Measurements from ENCODE around the gene CYB561D2. TPM values are rescaled to one million over a fixed set of nuclear protein-coding genes. Genes with fewer than 3 reads are reported as not detected.

The CYB561D2 gene
- total and polyA plus RNA-seq, 10 of the 15 experiments (the other 5 are each of a cell fraction or from before 2014, with no cell fraction given): 7.6 to 39.2 (median 18.8) TPM

DNA sequence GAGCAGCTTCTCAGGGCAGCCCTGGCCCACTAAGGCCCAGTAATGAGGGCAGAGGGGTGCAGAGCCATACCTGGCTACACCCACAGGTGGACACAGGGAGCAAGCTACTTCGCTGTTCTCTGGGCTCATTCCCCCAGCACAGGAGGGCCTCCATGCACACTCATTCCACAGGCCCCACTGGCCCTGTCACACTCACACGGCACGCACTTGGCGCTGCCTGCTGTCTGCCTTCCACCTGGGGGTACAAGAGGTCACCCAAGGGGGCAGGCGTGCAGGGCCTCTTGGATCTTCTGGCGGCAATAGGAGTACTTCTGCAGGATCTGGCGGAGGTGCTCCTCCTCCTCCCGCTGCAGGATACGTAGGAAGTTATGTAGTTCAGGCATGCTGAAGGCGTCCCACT is 20.3 kb upstream of the CYB561D2 start:
- no peak for ATAC-seq
- H3K27me3 ChIP-seq (replicated peaks in 1 of 2; ENCODE audit: control insufficient read depth in 2 of 2, insufficient read depth in 2 of 2, low read length in 1 of 2): no peaks in the 10 kb centered on the region
- H3K4me1 ChIP-seq (ENCODE audit: control insufficient read depth, insufficient read depth, low read length): peaks cover 12% of the 10 kb centered on the region
- peaks cover 23 to 27% of the 10 kb centered on the region in 2 experiments for H3K36me3 ChIP-seq (ENCODE audit: control insufficient read depth in 2 of 2, insufficient read depth in 2 of 2, low read length in 1 of 2)
- no peak for FAIRE-seq
- POLR2A ChIA-PET: no interaction called here
- RAD21 ChIA-PET (ENCODE audit: unreplicated experiment): interaction anchor here (1.4 kb wide), 1 partner anchor 31 kb away, joined by 3 read pairs; the partner anchor contains the start of genes HYAL3 and NAA80
- no peak overlapping the region for H2AFZ ChIP-seq (ENCODE audit: control insufficient read depth, low read depth, low read length)
- SMC1A ChIA-PET (ENCODE audit: uncharacterized antibody, unreplicated experiment): no interaction called here
- no peak overlapping the region for H3K4me2 ChIP-seq (ENCODE audit: control insufficient read depth, insufficient read depth)
- TF ChIP-seq NBN (IDR thresholded peaks at IDR 0.05) (no peak), RAD21 (IDR thresholded peaks at IDR 0.05; ENCODE audit: insufficient read depth, low read depth, low read length) (no peak), POLR2A (IDR thresholded peaks at IDR 0.05; ENCODE audit: low read depth, low read length) (peak; percentile 10; the same call in 1 of the 2 replicates)
- no peaks in the 10 kb centered on the region for H3K9me3 ChIP-seq (replicated peaks; ENCODE audit: control insufficient read depth, insufficient read depth, low read length)
- no peak overlapping the region for H3K9ac ChIP-seq (ENCODE audit: control insufficient read depth, insufficient read depth, low read length)
- DNase-seq (ENCODE audit: low read depth, low spot score): no peak
- no peak overlapping the region for H3K27ac ChIP-seq (ENCODE audit: control insufficient read depth, insufficient read depth)
- no peak overlapping the region for H3K4me3 ChIP-seq
- intact Hi-C loops (cut with micrococcal nuclease; ENCODE audit: unreplicated experiment) (no loop called here), in situ Hi-C loops (cut with MboI) (loop anchor here (10.0 kb wide), 1 partner anchor 1064 kb away; the partner anchor contains the start of gene RBM15B)
- no TSS peak for BruUV-seq (replicated peaks)
- H3K79me2 ChIP-seq (ENCODE audit: control insufficient read depth, insufficient read depth, low read length): peaks cover 38% of the 10 kb centered on the region
- no peaks in the 10 kb centered on the region; the same call in 1 of the 2 replicates for H4K20me1 ChIP-seq (ENCODE audit: control insufficient read depth, insufficient read depth)
- CTCF ChIA-PET: no interaction called here
- WGBS (ENCODE audit: insufficient coverage, insufficient replicate concordance, low lambda C conversion rate, missing lambda C conversion rate): 91% methylated on average over 10 of the region's 10 CpGs

DNA sequence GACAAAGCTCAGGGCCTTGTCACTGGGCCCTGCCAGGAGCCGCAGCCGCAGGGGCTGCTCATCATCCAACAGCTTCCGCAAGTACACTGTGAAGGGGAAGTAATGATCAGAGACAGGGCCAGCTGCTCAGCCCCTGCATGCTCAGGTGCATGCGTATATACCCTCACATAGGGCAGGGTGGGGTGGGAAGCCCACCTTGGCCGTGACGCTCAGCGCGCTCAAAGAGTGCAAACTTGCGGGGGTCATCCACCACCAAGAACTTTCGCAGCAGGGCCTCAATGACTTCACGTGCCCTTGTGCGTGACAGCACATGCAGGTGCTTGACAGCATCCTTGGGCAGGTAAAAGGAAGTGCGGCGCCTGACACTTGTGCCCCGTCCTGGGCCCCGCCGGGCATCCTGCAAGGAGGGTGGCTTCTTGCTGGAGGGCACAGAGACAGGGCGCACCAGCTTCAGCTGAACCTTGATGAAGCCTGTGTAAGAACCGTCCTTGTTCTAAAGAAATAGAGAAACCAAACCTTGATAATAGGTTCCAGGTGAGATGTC is 19.2 kb upstream of the CYB561D2 start:
- RAD21 ChIA-PET (ENCODE audit: unreplicated experiment): interaction anchor here (0.8 kb wide), 1 partner anchor 34 kb away, joined by 3 read pairs; no protein-coding TSS in a partner anchor
- Histone ChIP-seq H3K79me2 (ENCODE audit: control insufficient read depth, insufficient read depth, low read length) (peaks cover 49% of the 10 kb centered on the region), H3K27ac (ENCODE audit: control insufficient read depth, insufficient read depth) (no peak overlapping the region), H3K36me3 (ENCODE audit: control insufficient read depth in 2 of 2, insufficient read depth in 2 of 2, low read length in 1 of 2) (peaks cover 19 to 27% of the 10 kb centered on the region in 2 experiments), H3K4me2 (ENCODE audit: control insufficient read depth, insufficient read depth) (no peak overlapping the region), H2AFZ (ENCODE audit: control insufficient read depth, low read depth, low read length) (no peak overlapping the region), H3K9ac (ENCODE audit: control insufficient read depth, insufficient read depth, low read length) (no peak overlapping the region), H3K4me3 (no peak overlapping the region), H3K4me1 (ENCODE audit: control insufficient read depth, insufficient read depth, low read length) (peaks cover 12% of the 10 kb centered on the region), H4K20me1 (ENCODE audit: control insufficient read depth, insufficient read depth) (no peaks in the 10 kb centered on the region; the same call in 1 of the 2 replicates), H3K9me3 (replicated peaks; ENCODE audit: control insufficient read depth, insufficient read depth, low read length) (no peaks in the 10 kb centered on the region), H3K27me3 (replicated peaks in 1 of 2; ENCODE audit: control insufficient read depth in 2 of 2, insufficient read depth in 2 of 2, low read length in 1 of 2) (no peaks in the 10 kb centered on the region)
- no TSS peak for BruUV-seq (replicated peaks)
- SMC1A ChIA-PET (ENCODE audit: uncharacterized antibody, unreplicated experiment): no interaction called here
- FAIRE-seq (no peak), DNase-seq (ENCODE audit: low read depth, low spot score) (no peak), ATAC-seq (no peak)
- POLR2A ChIA-PET: interaction anchor here (0.5 to 1.2 kb wide), 3 partner anchors 10 to 19 kb away, joined by 3 read pairs; partner anchors contain the start of genes CYB561D2 and NPRL2
- CTCF ChIA-PET: interaction anchor here (10.5 kb wide), 1 partner anchor 9 kb away, joined by 72 read pairs; the partner anchor contains the start of gene HYAL2
- in situ Hi-C loops (cut with MboI): loop anchor here (10.0 kb wide), 1 partner anchor 1063 kb away; the partner anchor contains the start of gene RBM15B
- intact Hi-C loops (cut with micrococcal nuclease; ENCODE audit: unreplicated experiment): no loop called here
- 97% methylated on average over 17 of the region's 19 CpGs for WGBS (ENCODE audit: insufficient coverage, insufficient replicate concordance, low lambda C conversion rate, missing lambda C conversion rate)
- TF ChIP-seq, protein P1, sequence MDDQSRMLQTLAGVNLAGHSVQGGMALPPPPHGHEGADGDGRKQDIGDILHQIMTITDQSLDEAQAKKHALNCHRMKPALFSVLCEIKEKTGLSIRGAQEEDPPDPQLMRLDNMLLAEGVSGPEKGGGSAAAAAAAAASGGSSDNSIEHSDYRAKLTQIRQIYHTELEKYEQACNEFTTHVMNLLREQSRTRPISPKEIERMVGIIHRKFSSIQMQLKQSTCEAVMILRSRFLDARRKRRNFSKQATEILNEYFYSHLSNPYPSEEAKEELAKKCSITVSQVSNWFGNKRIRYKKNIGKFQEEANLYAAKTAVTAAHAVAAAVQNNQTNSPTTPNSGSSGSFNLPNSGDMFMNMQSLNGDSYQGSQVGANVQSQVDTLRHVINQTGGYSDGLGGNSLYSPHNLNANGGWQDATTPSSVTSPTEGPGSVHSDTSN (IDR thresholded peaks at IDR 0.05; ENCODE audit: insufficient replicate concordance, low read depth, low read length): no peak
- TF ChIP-seq ZNF207 (IDR thresholded peaks at IDR 0.05; ENCODE audit: borderline replicate concordance) (no peak), RFX5 (IDR thresholded peaks at IDR 0.05; ENCODE audit: low read depth, low read length) (no peak), STAT1 (conservative IDR thresholded peaks at IDR 0.05) (no peak), SIN3A (IDR thresholded peaks at IDR 0.05; ENCODE audit: low read depth, low read length) (no peak)
- TF ChIP-seq, protein P2, sequence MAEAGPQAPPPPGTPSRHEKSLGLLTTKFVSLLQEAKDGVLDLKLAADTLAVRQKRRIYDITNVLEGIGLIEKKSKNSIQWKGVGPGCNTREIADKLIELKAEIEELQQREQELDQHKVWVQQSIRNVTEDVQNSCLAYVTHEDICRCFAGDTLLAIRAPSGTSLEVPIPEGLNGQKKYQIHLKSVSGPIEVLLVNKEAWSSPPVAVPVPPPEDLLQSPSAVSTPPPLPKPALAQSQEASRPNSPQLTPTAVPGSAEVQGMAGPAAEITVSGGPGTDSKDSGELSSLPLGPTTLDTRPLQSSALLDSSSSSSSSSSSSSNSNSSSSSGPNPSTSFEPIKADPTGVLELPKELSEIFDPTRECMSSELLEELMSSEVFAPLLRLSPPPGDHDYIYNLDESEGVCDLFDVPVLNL (IDR thresholded peaks at IDR 0.05; ENCODE audit: low read depth, low read length): no peak
- TF ChIP-seq, protein P3, sequence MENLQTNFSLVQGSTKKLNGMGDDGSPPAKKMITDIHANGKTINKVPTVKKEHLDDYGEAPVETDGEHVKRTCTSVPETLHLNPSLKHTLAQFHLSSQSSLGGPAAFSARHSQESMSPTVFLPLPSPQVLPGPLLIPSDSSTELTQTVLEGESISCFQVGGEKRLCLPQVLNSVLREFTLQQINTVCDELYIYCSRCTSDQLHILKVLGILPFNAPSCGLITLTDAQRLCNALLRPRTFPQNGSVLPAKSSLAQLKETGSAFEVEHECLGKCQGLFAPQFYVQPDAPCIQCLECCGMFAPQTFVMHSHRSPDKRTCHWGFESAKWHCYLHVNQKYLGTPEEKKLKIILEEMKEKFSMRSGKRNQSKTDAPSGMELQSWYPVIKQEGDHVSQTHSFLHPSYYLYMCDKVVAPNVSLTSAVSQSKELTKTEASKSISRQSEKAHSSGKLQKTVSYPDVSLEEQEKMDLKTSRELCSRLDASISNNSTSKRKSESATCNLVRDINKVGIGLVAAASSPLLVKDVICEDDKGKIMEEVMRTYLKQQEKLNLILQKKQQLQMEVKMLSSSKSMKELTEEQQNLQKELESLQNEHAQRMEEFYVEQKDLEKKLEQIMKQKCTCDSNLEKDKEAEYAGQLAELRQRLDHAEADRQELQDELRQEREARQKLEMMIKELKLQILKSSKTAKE (IDR thresholded peaks at IDR 0.05; ENCODE audit: low read depth, poor library complexity, severe bottlenecking): no peak

Measured in GM12878 (cell line).